ENCODE data around the gene CBFA2T2.
"Not testable (repeated sequence)": the region's sequence is repeated elsewhere in the genome, so short reads cannot be mapped to it uniquely, and the experiment has no call there.

CBFA2T2 gene

GRCh38 chr20:33531885-33532284 is 42.0 kb downstream of the CBFA2T2 start:
- WGBS, 2 experiments (ENCODE audit: insufficient coverage in 2 of 2), result no CpG with 5 or more reads among the region's 1 CpG
- H3K27ac ChIP-seq (ENCODE audit: low read depth, low read length, severe bottlenecking), result peak overlapping the region; percentile 82

GRCh38 chr20:33532753-33533459 is 43.0 kb downstream of the CBFA2T2 start:
- peak overlapping the region; percentile 82 for H3K27ac ChIP-seq (ENCODE audit: low read depth, low read length, severe bottlenecking)

More at GRCh38 chr20:33531885-33532284, 42.0 kb downstream of the CBFA2T2 start:
- Histone ChIP-seq H3K4me1 (ENCODE audit: control insufficient read depth, insufficient read depth, low read length, poor library complexity, severe bottlenecking) (peaks cover 24% of the 10 kb centered on the region), H3K4me3 (ENCODE audit: extremely low read depth, insufficient read depth, low read length, poor library complexity, severe bottlenecking) (no peak overlapping the region), H3K36me3 (ENCODE audit: control insufficient read depth, insufficient read depth, low read length) (no peaks in the 10 kb centered on the region), H3K9me3 (ENCODE audit: control insufficient read depth, low read length) (no peaks in the 10 kb centered on the region)

GRCh38 chr20:33535717-33536116 is 45.8 kb downstream of the CBFA2T2 start:
- not testable (repeated sequence) for H3K4me3 ChIP-seq (ENCODE audit: extremely low read depth, insufficient read depth, low read length, poor library complexity, severe bottlenecking); H3K27ac ChIP-seq (ENCODE audit: low read depth, low read length, severe bottlenecking); H3K36me3 ChIP-seq (ENCODE audit: control insufficient read depth, insufficient read depth, low read length); H3K9me3 ChIP-seq (ENCODE audit: control insufficient read depth, low read length)
- H3K4me1 ChIP-seq (ENCODE audit: control insufficient read depth, insufficient read depth, low read length, poor library complexity, severe bottlenecking), result peaks cover 39% of the 10 kb centered on the region
- 100% methylated on average over 1 of the region's 8 CpGs; no CpG with 5 or more reads in 1 of the 2 experiments for WGBS, 2 experiments (ENCODE audit: insufficient coverage in 2 of 2)

More at GRCh38 chr20:33532753-33533459, 43.0 kb downstream of the CBFA2T2 start:
- WGBS, 2 experiments (ENCODE audit: insufficient coverage in 2 of 2), result 75 to 89% methylated on average over 1 to 2 of the region's 2 CpGs
- H3K4me3 ChIP-seq (ENCODE audit: extremely low read depth, insufficient read depth, low read length, poor library complexity, severe bottlenecking), result no peak overlapping the region
- peaks cover 24% of the 10 kb centered on the region for H3K4me1 ChIP-seq (ENCODE audit: control insufficient read depth, insufficient read depth, low read length, poor library complexity, severe bottlenecking)
- no peaks in the 10 kb centered on the region for H3K9me3 ChIP-seq (ENCODE audit: control insufficient read depth, low read length)
- H3K36me3 ChIP-seq (ENCODE audit: control insufficient read depth, insufficient read depth, low read length), result peaks cover 7% of the 10 kb centered on the region

- 100% methylated on average over 1 of the region's 2 CpGs; no CpG with 5 or more reads in 1 of the 2 experiments for WGBS, 2 experiments (ENCODE audit: insufficient coverage in 2 of 2)
- no peaks in the 10 kb centered on the region for H3K9me3 ChIP-seq (ENCODE audit: control insufficient read depth, low read length)
- H3K4me3 ChIP-seq (ENCODE audit: extremely low read depth, insufficient read depth, low read length, poor library complexity, severe bottlenecking), result no peak overlapping the region
- H3K27ac ChIP-seq (ENCODE audit: low read depth, low read length, severe bottlenecking), result no peak overlapping the region
- H3K36me3 ChIP-seq (ENCODE audit: control insufficient read depth, insufficient read depth, low read length), result peaks cover 7% of the 10 kb centered on the region
- H3K4me1 ChIP-seq (ENCODE audit: control insufficient read depth, insufficient read depth, low read length, poor library complexity, severe bottlenecking), result peaks cover 23% of the 10 kb centered on the region
Observed at GRCh38 chr20:33537608-33538007, 47.7 kb downstream of the CBFA2T2 start.

- Histone ChIP-seq H3K9me3 (ENCODE audit: control insufficient read depth, low read length) (no peaks in the 10 kb centered on the region), H3K27ac (ENCODE audit: low read depth, low read length, severe bottlenecking) (peak overlapping the region; percentile 44), H3K36me3 (ENCODE audit: control insufficient read depth, insufficient read depth, low read length) (peaks cover 7% of the 10 kb centered on the region), H3K4me1 (ENCODE audit: control insufficient read depth, insufficient read depth, low read length, poor library complexity, severe bottlenecking) (peaks cover 18% of the 10 kb centered on the region), H3K4me3 (ENCODE audit: extremely low read depth, insufficient read depth, low read length, poor library complexity, severe bottlenecking) (no peak overlapping the region)
- WGBS, 2 experiments (ENCODE audit: insufficient coverage in 2 of 2), result no CpG with 5 or more reads among the region's 1 CpG
Observed at GRCh38 chr20:33539129-33539528, 49.2 kb downstream of the CBFA2T2 start.

- Histone ChIP-seq H3K27ac (ENCODE audit: low read depth, low read length, severe bottlenecking) (no peak overlapping the region), H3K4me1 (ENCODE audit: control insufficient read depth, insufficient read depth, low read length, poor library complexity, severe bottlenecking) (peaks cover 18% of the 10 kb centered on the region), H3K4me3 (ENCODE audit: extremely low read depth, insufficient read depth, low read length, poor library complexity, severe bottlenecking) (no peak overlapping the region), H3K36me3 (ENCODE audit: control insufficient read depth, insufficient read depth, low read length) (peaks cover 7% of the 10 kb centered on the region), H3K9me3 (ENCODE audit: control insufficient read depth, low read length) (no peaks in the 10 kb centered on the region)
- WGBS, 2 experiments (ENCODE audit: insufficient coverage in 2 of 2), result 88 to 100% methylated on average over 1 to 2 of the region's 4 CpGs
Observed at GRCh38 chr20:33540427-33540826, 50.5 kb downstream of the CBFA2T2 start.

- 92 to 94% methylated on average over 2 to 4 of the region's 4 CpGs for WGBS, 2 experiments (ENCODE audit: insufficient coverage in 2 of 2)
- no peak overlapping the region for H3K27ac ChIP-seq (ENCODE audit: low read depth, low read length, severe bottlenecking)
- no peaks in the 10 kb centered on the region for H3K9me3 ChIP-seq (ENCODE audit: control insufficient read depth, low read length)
- no peak overlapping the region for H3K4me3 ChIP-seq (ENCODE audit: extremely low read depth, insufficient read depth, low read length, poor library complexity, severe bottlenecking)
- peaks cover 18% of the 10 kb centered on the region for H3K4me1 ChIP-seq (ENCODE audit: control insufficient read depth, insufficient read depth, low read length, poor library complexity, severe bottlenecking)
- H3K36me3 ChIP-seq (ENCODE audit: control insufficient read depth, insufficient read depth, low read length), result peaks cover 7% of the 10 kb centered on the region
Observed at GRCh38 chr20:33541074-33541473, 51.2 kb downstream of the CBFA2T2 start.

- H3K9me3 ChIP-seq (ENCODE audit: control insufficient read depth, low read length), result no peaks in the 10 kb centered on the region
- H3K4me3 ChIP-seq (ENCODE audit: extremely low read depth, insufficient read depth, low read length, poor library complexity, severe bottlenecking), result no peak overlapping the region
- WGBS, 2 experiments (ENCODE audit: insufficient coverage in 2 of 2), result 100% methylated on average over 1 of the region's 1 CpG; no CpG with 5 or more reads in 1 of the 2 experiments
- H3K4me1 ChIP-seq (ENCODE audit: control insufficient read depth, insufficient read depth, low read length, poor library complexity, severe bottlenecking), result peaks cover 18% of the 10 kb centered on the region
- peaks cover 7% of the 10 kb centered on the region for H3K36me3 ChIP-seq (ENCODE audit: control insufficient read depth, insufficient read depth, low read length)
- H3K27ac ChIP-seq (ENCODE audit: low read depth, low read length, severe bottlenecking), result no peak overlapping the region
Observed at GRCh38 chr20:33541797-33542196, 51.9 kb downstream of the CBFA2T2 start.

- Histone ChIP-seq H3K9me3 (ENCODE audit: control insufficient read depth, low read length) (no peaks in the 10 kb centered on the region), H3K4me3 (ENCODE audit: extremely low read depth, insufficient read depth, low read length, poor library complexity, severe bottlenecking) (no peak overlapping the region), H3K4me1 (ENCODE audit: control insufficient read depth, insufficient read depth, low read length, poor library complexity, severe bottlenecking) (no peaks in the 10 kb centered on the region), H3K27ac (ENCODE audit: low read depth, low read length, severe bottlenecking) (no peak overlapping the region), H3K36me3 (ENCODE audit: control insufficient read depth, insufficient read depth, low read length) (peaks cover 2% of the 10 kb centered on the region)
Observed at GRCh38 chr20:33545763-33546162, 55.9 kb downstream of the CBFA2T2 start.

GRCh38 chr20:33549229-33549999 is 59.5 kb downstream of the CBFA2T2 start:
- Histone ChIP-seq H3K4me1 (ENCODE audit: control insufficient read depth, insufficient read depth, low read length, poor library complexity, severe bottlenecking) (no peaks in the 10 kb centered on the region), H3K9me3 (ENCODE audit: control insufficient read depth, low read length) (no peaks in the 10 kb centered on the region), H3K4me3 (ENCODE audit: extremely low read depth, insufficient read depth, low read length, poor library complexity, severe bottlenecking) (no peak overlapping the region), H3K36me3 (ENCODE audit: control insufficient read depth, insufficient read depth, low read length) (peaks cover 3% of the 10 kb centered on the region), H3K27ac (ENCODE audit: low read depth, low read length, severe bottlenecking) (no peak overlapping the region)
- WGBS, 2 experiments (ENCODE audit: insufficient coverage in 2 of 2), result 100% methylated on average over 1 of the region's 2 CpGs; no CpG with 5 or more reads in 1 of the 2 experiments

- Histone ChIP-seq H3K4me3 (ENCODE audit: extremely low read depth, insufficient read depth, low read length, poor library complexity, severe bottlenecking) (no peak overlapping the region), H3K4me1 (ENCODE audit: control insufficient read depth, insufficient read depth, low read length, poor library complexity, severe bottlenecking) (no peaks in the 10 kb centered on the region), H3K36me3 (ENCODE audit: control insufficient read depth, insufficient read depth, low read length) (peaks cover 7% of the 10 kb centered on the region), H3K27ac (ENCODE audit: low read depth, low read length, severe bottlenecking) (no peak overlapping the region), H3K9me3 (ENCODE audit: control insufficient read depth, low read length) (no peaks in the 10 kb centered on the region)
- no CpG with 5 or more reads among the region's 1 CpG for WGBS, 2 experiments (ENCODE audit: insufficient coverage in 2 of 2)
Observed at GRCh38 chr20:33551778-33552177, 61.9 kb downstream of the CBFA2T2 start.
